CD4-positive, alpha-beta T cell (primary cell): ENCODE results near the gene DNM1. TPM values are rescaled to one million over a fixed set of nuclear protein-coding genes. Genes with fewer than 3 reads are reported as not detected.

ENCODE experiments used
- ATAC-seq: fragments of 200-7000 bp; cut with Tn5 transposase; one replicate; pipeline ENCODE4 v1.10.0; 2022; ENCODE audit warnings: mild to moderate bottlenecking; ENCODE audit not compliant: poor library complexity
- CTCF ChIA-PET: fragments of 350-600 bp; sonication (Branson Sonifier 250); formaldehyde crosslinking; loops from one replicate; lab custom pipeline; 2021; ENCODE audit warnings: antibody characterized with exemption, inconsistent platforms; lab: Charles Lee
- POLR2A ChIA-PET: fragments of 350-600 bp; sonication (Branson Sonifier 250); formaldehyde crosslinking; loops from one replicate; lab custom pipeline; 2021; ENCODE audit warnings: antibody characterized with exemption, inconsistent platforms; lab: Charles Lee
- DNase-seq, 14 experiments: peaks; one replicate each; pipeline ENCODE4 v3.0.0-alpha.2; 2013 to 2020; ENCODE audit warnings: mixed read lengths in 2 of 14
- H3K27ac ChIP-seq, 2 donors: one replicate each; pipeline versions ENCODE4 v1.5.1 to v1.7.0; 2013; ENCODE audit warnings: low read length in 2 of 2, low read depth in 1 of 2, mild to moderate bottlenecking in 1 of 2
- H3K27me3 ChIP-seq, 2 experiments: 1 replicate in 1 of 2; 2 replicates in 1 of 2; pipeline versions ENCODE4 v1.6.1 to v1.7.0; 2013; ENCODE audit warnings: low read length in 2 of 2, control low read depth in 1 of 2, mild to moderate bottlenecking in 1 of 2, moderate library complexity in 1 of 2; ENCODE audit not compliant: insufficient read depth in 2 of 2, control insufficient read depth in 1 of 2
- H3K36me3 ChIP-seq: one replicate; pipeline ENCODE4 v1.6.1; 2013; ENCODE audit warnings: low read length, control low read depth; ENCODE audit not compliant: insufficient read depth
- H3K4me1 ChIP-seq: one replicate; pipeline ENCODE4 v1.6.1; 2013; ENCODE audit warnings: low read length, control low read depth; ENCODE audit not compliant: insufficient read depth
- H3K4me3 ChIP-seq: one replicate; pipeline ENCODE4 v1.5.1; 2013; ENCODE audit warnings: mild to moderate bottlenecking, low read length, moderate library complexity
- H3K9me3 ChIP-seq, 2 experiments: 1 replicate in 1 of 2; 2 replicates in 1 of 2; pipeline versions ENCODE4 v1.6.1 to v1.7.0; 2013; ENCODE audit warnings: low read length in 2 of 2, mild to moderate bottlenecking in 2 of 2, control low read depth in 1 of 2, moderate library complexity in 1 of 2; ENCODE audit not compliant: control insufficient read depth in 1 of 2, insufficient read depth in 1 of 2
- H3K27ac Mint-ChIP-seq: one replicate; pipeline ENCODE4 v1.8.0; 2020; ENCODE audit warnings: mixed read lengths
- H3K27me3 Mint-ChIP-seq: one replicate; pipeline ENCODE4 v1.8.0; 2021; ENCODE audit warnings: mixed read lengths
- H3K36me3 Mint-ChIP-seq: one replicate; pipeline ENCODE4 v1.8.0; 2021; ENCODE audit warnings: low read depth, mixed read lengths
- H3K4me1 Mint-ChIP-seq: one replicate; pipeline ENCODE4 v1.8.0; 2021; ENCODE audit warnings: low read depth, mixed read lengths
- H3K4me3 Mint-ChIP-seq: one replicate; pipeline ENCODE4 v1.8.0; 2020; ENCODE audit warnings: mild to moderate bottlenecking, mixed read lengths
- H3K9me3 Mint-ChIP-seq: one replicate; pipeline ENCODE4 v1.8.0; 2020; ENCODE audit warnings: mixed read lengths
- CTCF ChIP-seq: fragments of 200-600 bp; IDR thresholded peaks from one replicate; pipeline ENCODE4 v1.8.0; 2022; ENCODE audit warnings: antibody characterized with exemption, mild to moderate bottlenecking
- intact Hi-C, 2 experiments: fragments of 100-400 bp; cut with DNase I in 1 of 2; cut with micrococcal nuclease in 1 of 2; formaldehyde crosslinking; loops; one replicate each; pipeline versions ENCODE4 v1.15.1 to v1.9.0; 2023 to 2025; cut with DNase I, micrococcal nuclease
- total RNA-seq, 174 experiments: library from RNA in 2 of 174; stranded (reverse) in 2 of 174; gene quantifications; one replicate each; pipeline ENCODE4 v1.2.3 and lab custom pipeline; 2021 to 2026

DNM1 gene
- total RNA-seq, 2 experiments from 2014 or later = 1.8 to 2.5 TPM

DNA sequence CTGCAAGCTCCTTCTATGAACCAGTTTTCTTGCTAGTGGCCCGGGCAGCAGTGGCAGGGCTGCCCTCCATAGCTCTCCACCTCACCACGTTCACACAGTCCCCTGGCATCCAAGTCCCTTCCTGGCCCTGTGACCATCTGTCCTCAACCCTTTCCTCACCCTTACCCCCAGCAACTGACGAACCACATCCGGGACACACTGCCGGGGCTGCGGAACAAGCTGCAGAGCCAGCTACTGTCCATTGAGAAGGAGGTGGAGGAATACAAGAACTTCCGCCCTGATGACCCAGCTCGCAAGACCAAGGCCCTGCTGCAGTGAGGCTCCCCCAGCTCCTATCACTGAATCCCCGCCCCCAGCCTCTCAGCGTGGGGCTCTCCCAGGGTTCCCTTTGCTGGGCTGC, 18.8 kb downstream of the DNM1 start:
- H3K36me3 Mint-ChIP-seq = no peaks in the 10 kb centered on the region
- Histone ChIP-seq H3K27me3 (no peaks in the 10 kb centered on the region), H3K27ac (no peak overlapping the region), H3K4me3 (no peak overlapping the region), H3K9me3 (no peaks in the 10 kb centered on the region), H3K4me1 (peaks cover 16% of the 10 kb centered on the region), H3K36me3 (no peaks in the 10 kb centered on the region)
- ChIA-PET CTCF (no interaction called here), POLR2A (no interaction called here)
- H3K27ac Mint-ChIP-seq = no peak overlapping the region
- H3K27me3 Mint-ChIP-seq = no peaks in the 10 kb centered on the region
- DNase-seq (no peak), ATAC-seq (no peak)
- H3K4me1 Mint-ChIP-seq = peaks cover 12% of the 10 kb centered on the region
- TF ChIP-seq CTCF = no peak
- H3K4me3 Mint-ChIP-seq = no peak overlapping the region
- intact Hi-C loops = no loop called here
- H3K9me3 Mint-ChIP-seq = no peaks in the 10 kb centered on the region

DNA sequence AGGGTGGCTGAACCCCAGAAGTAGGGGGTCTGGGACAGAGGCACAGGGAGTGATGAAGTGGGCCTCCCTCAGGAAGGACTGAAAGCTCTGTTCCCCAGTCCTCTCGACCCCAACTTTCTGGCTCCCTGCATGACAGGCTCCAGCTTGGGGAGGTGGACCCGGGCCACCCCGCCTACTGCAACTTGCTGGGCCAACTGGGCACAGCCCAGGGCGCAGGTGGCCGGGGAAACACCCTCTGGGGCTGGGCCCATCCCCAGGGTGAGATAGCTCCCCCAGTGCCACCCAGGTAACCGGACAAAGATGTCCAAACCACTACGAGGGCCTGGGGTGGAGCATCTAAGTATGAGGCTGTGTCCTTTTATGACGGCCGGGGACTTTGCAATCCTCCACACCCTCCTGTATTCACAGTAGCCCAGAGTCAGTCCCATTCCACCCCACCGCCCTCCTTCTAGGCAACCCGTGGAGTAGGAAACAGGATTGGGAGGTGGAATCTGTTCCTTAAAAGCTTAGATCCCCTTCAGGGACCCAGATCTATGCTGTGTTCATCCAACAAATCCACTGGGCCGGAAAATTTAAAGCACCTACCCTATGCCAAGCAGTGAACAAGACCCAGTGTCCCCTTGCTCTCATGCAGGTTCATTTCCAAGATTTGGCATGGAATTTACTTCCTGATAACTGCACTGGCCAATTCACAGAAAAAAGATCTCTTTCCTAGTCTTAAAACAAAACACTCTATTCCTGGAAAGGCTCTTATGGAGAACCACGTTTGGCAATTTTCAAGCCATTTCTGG, 19.9 kb downstream of the DNM1 start:
- no peaks in the 10 kb centered on the region for H3K36me3 ChIP-seq
- DNase-seq = no peak
- no peak for TF ChIP-seq CTCF

GRCh38 chr9:128224877-128225276, 21.7 kb downstream of the DNM1 start:
- Mint-ChIP-seq H3K36me3 (no peaks in the 10 kb centered on the region), H3K27ac (no peak overlapping the region), H3K27me3 (no peaks in the 10 kb centered on the region), H3K4me1 (no peaks in the 10 kb centered on the region), H3K9me3 (no peaks in the 10 kb centered on the region), H3K4me3 (no peak overlapping the region)
- ChIA-PET POLR2A (no interaction called here), CTCF (no interaction called here)
- Histone ChIP-seq H3K27me3 (no peaks in the 10 kb centered on the region), H3K4me1 (no peaks in the 10 kb centered on the region), H3K4me3 (no peak overlapping the region), H3K27ac (no peak overlapping the region), H3K9me3 (no peaks in the 10 kb centered on the region), H3K36me3 (no peaks in the 10 kb centered on the region)
- DNase-seq (no peak), ATAC-seq (no peak)
- intact Hi-C loops = no loop called here
- TF ChIP-seq CTCF = no peak

More for the DNA sequence above, 19.9 kb downstream of the DNM1 start:
- intact Hi-C loops = no loop called here
- H3K27ac Mint-ChIP-seq = no peak overlapping the region
- H3K27me3 ChIP-seq = no peaks in the 10 kb centered on the region
- POLR2A ChIA-PET = no interaction called here
- H3K4me1 ChIP-seq = peaks cover 11% of the 10 kb centered on the region
- CTCF ChIA-PET = no interaction called here
- H3K4me3 Mint-ChIP-seq = no peak overlapping the region
- H3K4me3 ChIP-seq = no peak overlapping the region
- H3K4me1 Mint-ChIP-seq = peaks cover 11% of the 10 kb centered on the region
- H3K9me3 Mint-ChIP-seq = no peaks in the 10 kb centered on the region
- H3K27me3 Mint-ChIP-seq = no peaks in the 10 kb centered on the region
- H3K27ac ChIP-seq = no peak overlapping the region
- H3K36me3 Mint-ChIP-seq = no peaks in the 10 kb centered on the region
- H3K9me3 ChIP-seq = no peaks in the 10 kb centered on the region
- ATAC-seq = no peak
